OCI-LY7 (cell line): ENCODE measurements around the gene MDGA2. TPM values are rescaled to one million over a fixed set of nuclear protein-coding genes. Genes with fewer than 3 reads are reported as not detected.

Experiments used
- BruUV-seq: library from RNA; stranded (reverse); fragments of 400-500 nt; replicated peaks from 2 replicates; lab custom pipeline; 2021; lab: Mats Ljungman, UMichigan
- CTCF ChIA-PET: fragments of 300-600 bp; sonication (Branson Sonifier 250); formaldehyde crosslinking; loops from one replicate; lab custom pipeline; 2022; ENCODE audit warnings: antibody characterized with exemption; ENCODE audit not compliant: unreplicated experiment; lab: Charles Lee
- POLR2A ChIA-PET: fragments of 300-600 bp; sonication (Branson Sonifier 250); formaldehyde crosslinking; loops from one replicate; lab custom pipeline; 2022; ENCODE audit warnings: antibody characterized with exemption; lab: Charles Lee
- DNase-seq: peaks from one replicate; pipeline ENCODE4 v3.0.0-alpha.2; 2015; ENCODE audit warnings: low spot score
- H2AFZ ChIP-seq: fragments of 200-600 bp; sonication (generic), shearing (Covaris generic); 2 replicates; pipeline ENCODE4 v1.6.1; 2014; ENCODE audit warnings: mild to moderate bottlenecking, antibody characterized with exemption, low read length, moderate library complexity
- H3K27ac ChIP-seq: fragments of 200-600 bp; sonication (generic); 2 replicates; pipeline ENCODE4 v1.5.1; 2014; ENCODE audit warnings: mixed run types, low read depth, mild to moderate bottlenecking, moderate library complexity, low read length, inconsistent platforms; ENCODE audit not compliant: poor library complexity, severe bottlenecking
- H3K36me3 ChIP-seq: fragments of 200-600 bp; sonication (generic); 2 replicates; pipeline ENCODE4 v1.6.1; 2014; ENCODE audit warnings: mild to moderate bottlenecking, antibody characterized with exemption, low read length, moderate library complexity, mixed read lengths; ENCODE audit not compliant: insufficient read depth
- H3K4me1 ChIP-seq: fragments of 200-600 bp; sonication (generic); 2 replicates; pipeline ENCODE4 v1.5.1; 2014; ENCODE audit warnings: mild to moderate bottlenecking, low read length; ENCODE audit not compliant: insufficient read depth, poor library complexity, severe bottlenecking
- H3K4me2 ChIP-seq: fragments of 200-600 bp; sonication (generic); 2 replicates; pipeline ENCODE4 v1.6.1; 2014; ENCODE audit warnings: mild to moderate bottlenecking, low read length
- H3K4me3 ChIP-seq: fragments of 200-600 bp; sonication (generic); 2 replicates; pipeline ENCODE4 v1.5.1; 2014; ENCODE audit warnings: mild to moderate bottlenecking, low read depth, low read length; ENCODE audit not compliant: poor library complexity, severe bottlenecking
- H3K79me2 ChIP-seq: fragments of 200-600 bp; sonication (generic); 2 replicates; pipeline ENCODE4 v1.6.1; 2016; ENCODE audit warnings: low read depth, mild to moderate bottlenecking, low read length, moderate library complexity, mixed read lengths; ENCODE audit not compliant: insufficient read depth
- H3K9me2 ChIP-seq: fragments of 200-600 bp; sonication (generic); 2 replicates; pipeline ENCODE4 v1.6.1; 2016; ENCODE audit warnings: mild to moderate bottlenecking, low read length, mixed read lengths; ENCODE audit not compliant: insufficient read depth
- H3K9me3 ChIP-seq: fragments of 200-600 bp; sonication (generic); 2 replicates; pipeline ENCODE4 v1.6.1; 2014; ENCODE audit warnings: mild to moderate bottlenecking, mixed run types, low read length, mixed read lengths
- H4K20me1 ChIP-seq: fragments of 200-600 bp; sonication (generic); 2 replicates; pipeline ENCODE4 v1.6.1; 2014; ENCODE audit warnings: mild to moderate bottlenecking, antibody characterized with exemption, low read length, moderate library complexity, mixed read lengths; ENCODE audit not compliant: insufficient read depth
- CTCF ChIP-seq: fragments of 200-600 bp; sonication (generic); conservative IDR thresholded peaks from 2 replicates; pipeline ENCODE4 v1.5.1; 2014; ENCODE audit warnings: mild to moderate bottlenecking, antibody characterized with exemption, low read length, moderate library complexity, mixed read lengths
- EZH2phosphoT487 ChIP-seq: fragments of 200-600 bp; sonication (generic); IDR thresholded peaks from 2 replicates; pipeline ENCODE4 v1.6.1; 2018; ENCODE audit warnings: low read depth, borderline replicate concordance, mild to moderate bottlenecking, mixed run types, antibody characterized with exemption, low read length, moderate library complexity, mixed read lengths
- intact Hi-C: fragments of 100-400 bp; cut with micrococcal nuclease; formaldehyde crosslinking; loops from one replicate; pipeline ENCODE4 v1.10.0; 2022; ENCODE audit not compliant: unreplicated experiment
- total RNA-seq, 2 experiments: library from RNA; depleted of rRNA in 1 of 2; stranded (reverse); fragments of >200 nt in 1 of 2; shearing (Covaris generic) in 1 of 2; gene quantifications; 2 replicates each; pipeline ENCODE4 v1.2.3, GENCODE V29; 2014 to 2022

Gene MDGA2
- total RNA-seq, 2 experiments from 2014 or later: not detected

- Histone ChIP-seq H3K4me3 (no peak overlapping the region), H3K4me1 (no peaks in the 10 kb centered on the region), H2AFZ (no peak overlapping the region), H3K9me2 (no peaks in the 10 kb centered on the region), H3K79me2 (no peaks in the 10 kb centered on the region), H4K20me1 (no peaks in the 10 kb centered on the region), H3K27ac (no peak overlapping the region), H3K9me3 (no peaks in the 10 kb centered on the region), H3K36me3 (no peaks in the 10 kb centered on the region), H3K4me2 (no peak overlapping the region)
- BruUV-seq: no TSS peak
- DNase-seq: no peak
- TF ChIP-seq EZH2phosphoT487: no peak
- TF ChIP-seq CTCF: no peak
- intact Hi-C loops: no loop called here
- POLR2A ChIA-PET: no interaction called here
- CTCF ChIA-PET: no interaction called here
Measured at GRCh38 chr14:47262801-47263200, 412.6 kb downstream of the MDGA2 start.

GRCh38 chr14:47261350-47261749, 414.1 kb downstream of the MDGA2 start:
- Histone ChIP-seq H3K9me2 (no peaks in the 10 kb centered on the region), H3K79me2 (no peaks in the 10 kb centered on the region), H3K4me1 (no peaks in the 10 kb centered on the region), H2AFZ (no peak overlapping the region), H3K4me3 (no peak overlapping the region), H3K27ac (no peak overlapping the region), H3K9me3 (no peaks in the 10 kb centered on the region), H4K20me1 (no peaks in the 10 kb centered on the region), H3K4me2 (no peak overlapping the region), H3K36me3 (no peaks in the 10 kb centered on the region)
- ChIA-PET CTCF (no interaction called here), POLR2A (interaction anchor here (1.1 kb wide), 1 partner anchor 8 kb away, joined by 4 read pairs; no protein-coding TSS in a partner anchor)
- no peak for TF ChIP-seq CTCF
- TF ChIP-seq EZH2phosphoT487: no peak
- intact Hi-C loops: no loop called here
- no TSS peak for BruUV-seq
- no peak for DNase-seq

- no peaks in the 10 kb centered on the region for H3K9me3 ChIP-seq
- no peaks in the 10 kb centered on the region for H4K20me1 ChIP-seq
- CTCF ChIA-PET: no interaction called here
- no peak overlapping the region for H3K4me3 ChIP-seq
- no TSS peak for BruUV-seq
- no peaks in the 10 kb centered on the region for H3K36me3 ChIP-seq
- H3K9me2 ChIP-seq: no peaks in the 10 kb centered on the region
- H2AFZ ChIP-seq: no peak overlapping the region
- H3K4me1 ChIP-seq: no peaks in the 10 kb centered on the region
- DNase-seq: no peak
- intact Hi-C loops: no loop called here
- H3K27ac ChIP-seq: no peak overlapping the region
- H3K79me2 ChIP-seq: no peaks in the 10 kb centered on the region
- TF ChIP-seq EZH2phosphoT487 (no peak), CTCF (no peak)
- POLR2A ChIA-PET: no interaction called here
- H3K4me2 ChIP-seq: no peak overlapping the region
Measured at GRCh38 chr14:47259796-47260195, 415.6 kb downstream of the MDGA2 start.
